ENCODE data around the gene OVOL1. TPM values are rescaled to one million over a fixed set of nuclear protein-coding genes. Genes with fewer than 3 reads are reported as not detected.
A peak's percentile ranks its signal among the peaks of the same experiment; 100 is the strongest.

Gene OVOL1
- total and polyA plus RNA-seq, 2 of the 8 experiments (the other 6 are each of a cell fraction or from before 2014, with no cell fraction given), result 2.6 to 3.4 TPM

GRCh38 chr11:65801153-65801987 lies 14.5 kb downstream of the OVOL1 start:
- no peak for DNase-seq (ENCODE audit: low read depth in 1 of 2, low spot score in 2 of 2)
- TF ChIP-seq MAX (IDR thresholded peaks at IDR 0.05) (peak; percentile 26; the same call in 1 of the 2 replicates), TAF7 (optimal IDR thresholded peaks at IDR 0.05; ENCODE audit: borderline replicate concordance, low read depth, low read length) (no peak)
- TF ChIP-seq, protein P1, sequence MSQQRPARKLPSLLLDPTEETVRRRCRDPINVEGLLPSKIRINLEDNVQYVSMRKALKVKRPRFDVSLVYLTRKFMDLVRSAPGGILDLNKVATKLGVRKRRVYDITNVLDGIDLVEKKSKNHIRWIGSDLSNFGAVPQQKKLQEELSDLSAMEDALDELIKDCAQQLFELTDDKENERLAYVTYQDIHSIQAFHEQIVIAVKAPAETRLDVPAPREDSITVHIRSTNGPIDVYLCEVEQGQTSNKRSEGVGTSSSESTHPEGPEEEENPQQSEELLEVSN (IDR thresholded peaks at IDR 0.05), result peak; percentile 89

More at GRCh38 chr11:65801153-65801987, 14.5 kb downstream of the OVOL1 start:
- no peaks in the 10 kb centered on the region for H3K23me2 ChIP-seq (ENCODE audit: low read depth, low read length)
- no peaks in the 10 kb centered on the region; a peak in 2 of 8 replicates for H3K36me3 ChIP-seq (ENCODE audit: control insufficient read depth in 2 of 4, insufficient read depth in 4 of 4, low read length in 3 of 4)
- no peak overlapping the region for H2BK120ac ChIP-seq (replicated peaks; ENCODE audit: low read depth, low read length)
- no peak overlapping the region for H3K14ac ChIP-seq (ENCODE audit: insufficient read length)
- FAIRE-seq, result no peak
- no peaks in the 10 kb centered on the region for H4K20me1 ChIP-seq (replicated peaks in 1 of 2; ENCODE audit: control insufficient read depth in 1 of 2, insufficient read depth in 2 of 2, low read length in 2 of 2)
- no peak overlapping the region for H2BK5ac ChIP-seq (ENCODE audit: low read depth, low read length)
- H3K79me1 ChIP-seq (ENCODE audit: low read depth, low read length), result 0 out of 2 replicates have a peak, but pooled peaks cover 2% of the 10 kb centered on the region
- H3K27ac ChIP-seq (ENCODE audit: low read depth, low read length), result no peak overlapping the region
- no peak overlapping the region for H2AK5ac ChIP-seq (ENCODE audit: low read depth, low read length)
- no peak overlapping the region for H3K4me3 ChIP-seq (ENCODE audit: extremely low read depth in 1 of 4, insufficient read depth in 2 of 4, low read depth in 3 of 4, low read length in 4 of 4)
- peaks cover 0 to 22% (median 5%) of the 10 kb centered on the region in 4 experiments; a peak in 5 of 7 replicates for H3K4me1 ChIP-seq (replicated peaks in 1 of 4; ENCODE audit: control insufficient read depth in 3 of 4, insufficient read depth in 4 of 4, low read length in 3 of 4)
- H3K79me2 ChIP-seq (ENCODE audit: control insufficient read depth in 1 of 2, insufficient read depth in 2 of 2, low read length in 2 of 2), result no peaks in the 10 kb centered on the region
- CTCF ChIA-PET (ENCODE audit: partially characterized antibody), result interaction anchor here (0.6 to 6.1 kb wide), 13 partner anchors 9 to 114 kb away, joined by 3 to 43 read pairs (median 4); partner anchors contain the start of genes AP5B1, KAT5 and MUS81
- H2BK15ac ChIP-seq (ENCODE audit: low read length), result peak overlapping the region; percentile 61; the same call in 1 of the 2 replicates
- H3K4ac ChIP-seq (replicated peaks; ENCODE audit: insufficient read length, low read depth, low read length), result no peak overlapping the region
- no peak overlapping the region for H3K56ac ChIP-seq (replicated peaks; ENCODE audit: insufficient read length, low read depth, low read length)
- H4K91ac ChIP-seq (replicated peaks; ENCODE audit: insufficient read length, low read length), result peak overlapping the region; percentile 7
- H3K9me3 ChIP-seq (ENCODE audit: insufficient read depth in 2 of 2, low read depth in 1 of 2, low read length in 1 of 2), result no peaks in the 10 kb centered on the region
- no peak overlapping the region for H2BK20ac ChIP-seq (ENCODE audit: low read length)
- peak overlapping the region; percentile 39 for H4K8ac ChIP-seq (ENCODE audit: extremely low read depth, insufficient read depth, low read length)
- H2BK12ac ChIP-seq (ENCODE audit: low read depth, low read length), result no peak overlapping the region; the same call in 1 of the 2 replicates
- no peaks in the 10 kb centered on the region; a peak in 1 of 7 replicates for H3K27me3 ChIP-seq (replicated peaks in 1 of 4; ENCODE audit: control insufficient read depth in 3 of 4, extremely low read depth in 1 of 4, insufficient read depth in 3 of 4, low read length in 3 of 4)
- H4K5ac ChIP-seq (ENCODE audit: insufficient read length, low read depth, low read length), result no peak overlapping the region
- H3K9ac ChIP-seq (replicated peaks in 1 of 4; ENCODE audit: extremely low read depth in 1 of 4, low read depth in 3 of 4, low read length in 3 of 4), result no peak overlapping the region
- H2AFZ ChIP-seq (ENCODE audit: low read length), result peak overlapping the region; percentile 12; the same call in 1 of the 2 replicates
- 82% methylated on average over 18 of the region's 18 CpGs; no CpG with 5 or more reads in 1 of the 2 experiments for WGBS, 2 experiments (ENCODE audit: extremely low coverage in 1 of 2, insufficient coverage in 1 of 2, insufficient read length in 1 of 2, insufficient replicate concordance in 2 of 2, low coverage in 1 of 2, low lambda C conversion rate in 2 of 2, missing lambda C conversion rate in 1 of 2)
- no peak overlapping the region for H3K23ac ChIP-seq (ENCODE audit: insufficient read length)
- POLR2A ChIA-PET (ENCODE audit: partially characterized antibody), result interaction anchor here (0.7 to 1.7 kb wide), 6 partner anchors 8 to 57 kb away, joined by 3 to 8 read pairs (median 4); partner anchors contain the start of genes AP5B1 and CFL1
- no peak overlapping the region for H3K4me2 ChIP-seq (ENCODE audit: insufficient read depth in 1 of 2, low read depth in 2 of 2, low read length in 2 of 2)
- H3K18ac ChIP-seq (ENCODE audit: extremely low read depth, low read length), result no peak overlapping the region
